GM18861 (cell line): ENCODE measurements around the gene EIF3C.
"Not testable (repeated sequence)": the region's sequence is repeated elsewhere in the genome, so short reads cannot be mapped to it uniquely, and the experiment has no call there.

Experiments
- ATAC-seq: cut with Tn5 transposase; IDR thresholded peaks from one replicate; pipeline ENCODE4 v1.9.1; 2021; ENCODE audit not compliant: unreplicated experiment

The EIF3C gene, protein sequence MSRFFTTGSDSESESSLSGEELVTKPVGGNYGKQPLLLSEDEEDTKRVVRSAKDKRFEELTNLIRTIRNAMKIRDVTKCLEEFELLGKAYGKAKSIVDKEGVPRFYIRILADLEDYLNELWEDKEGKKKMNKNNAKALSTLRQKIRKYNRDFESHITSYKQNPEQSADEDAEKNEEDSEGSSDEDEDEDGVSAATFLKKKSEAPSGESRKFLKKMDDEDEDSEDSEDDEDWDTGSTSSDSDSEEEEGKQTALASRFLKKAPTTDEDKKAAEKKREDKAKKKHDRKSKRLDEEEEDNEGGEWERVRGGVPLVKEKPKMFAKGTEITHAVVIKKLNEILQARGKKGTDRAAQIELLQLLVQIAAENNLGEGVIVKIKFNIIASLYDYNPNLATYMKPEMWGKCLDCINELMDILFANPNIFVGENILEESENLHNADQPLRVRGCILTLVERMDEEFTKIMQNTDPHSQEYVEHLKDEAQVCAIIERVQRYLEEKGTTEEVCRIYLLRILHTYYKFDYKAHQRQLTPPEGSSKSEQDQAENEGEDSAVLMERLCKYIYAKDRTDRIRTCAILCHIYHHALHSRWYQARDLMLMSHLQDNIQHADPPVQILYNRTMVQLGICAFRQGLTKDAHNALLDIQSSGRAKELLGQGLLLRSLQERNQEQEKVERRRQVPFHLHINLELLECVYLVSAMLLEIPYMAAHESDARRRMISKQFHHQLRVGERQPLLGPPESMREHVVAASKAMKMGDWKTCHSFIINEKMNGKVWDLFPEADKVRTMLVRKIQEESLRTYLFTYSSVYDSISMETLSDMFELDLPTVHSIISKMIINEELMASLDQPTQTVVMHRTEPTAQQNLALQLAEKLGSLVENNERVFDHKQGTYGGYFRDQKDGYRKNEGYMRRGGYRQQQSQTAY

DNA sequence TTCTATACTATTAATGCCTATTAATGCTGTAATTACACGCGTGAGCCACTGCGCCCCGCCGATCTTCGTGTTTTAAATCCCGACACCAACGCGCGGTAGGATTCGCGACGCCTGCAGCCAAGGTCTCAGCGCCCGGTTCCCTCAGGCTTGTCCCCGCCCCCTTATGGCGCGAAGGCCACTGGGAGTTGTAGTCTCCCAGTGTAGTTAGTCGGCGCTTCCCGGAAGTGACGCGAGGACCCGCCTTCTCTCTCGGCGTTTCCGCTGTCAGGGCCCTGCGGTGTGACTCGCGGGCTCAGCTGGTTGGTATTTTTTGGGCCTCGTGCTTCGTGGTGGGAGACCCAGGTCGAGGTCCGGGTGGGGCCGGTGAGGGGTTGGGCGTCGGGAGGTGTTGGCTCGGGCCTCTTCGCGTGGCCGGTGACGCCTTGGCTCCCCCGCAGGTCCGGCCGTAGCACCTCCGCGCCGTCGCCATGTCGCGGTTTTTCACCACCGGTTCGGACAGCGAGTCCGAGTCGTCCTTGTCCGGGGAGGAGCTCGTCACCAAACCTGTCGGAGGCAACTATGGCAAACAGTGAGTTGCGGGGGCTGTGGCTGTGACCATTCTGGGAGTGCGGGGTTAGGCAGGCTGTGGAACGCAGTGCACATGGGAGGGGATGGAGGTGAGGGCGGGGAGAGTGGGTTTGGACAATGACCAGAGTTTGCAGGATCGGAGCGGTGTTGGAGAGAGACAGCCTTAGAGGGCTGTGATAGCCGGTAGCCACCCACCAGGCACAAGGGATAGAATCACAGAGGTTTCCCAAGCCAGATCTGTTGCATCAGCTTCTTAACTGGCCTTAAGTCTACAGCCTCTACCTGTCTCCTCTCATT is at the start of gene EIF3C:
EIF3C (plus strand) TSS at position 245 of the 864 bp plus-strand sequence; CDS start at position 468, 223 bp downstream.
- peak; percentile 94 for ATAC-seq

DNA sequence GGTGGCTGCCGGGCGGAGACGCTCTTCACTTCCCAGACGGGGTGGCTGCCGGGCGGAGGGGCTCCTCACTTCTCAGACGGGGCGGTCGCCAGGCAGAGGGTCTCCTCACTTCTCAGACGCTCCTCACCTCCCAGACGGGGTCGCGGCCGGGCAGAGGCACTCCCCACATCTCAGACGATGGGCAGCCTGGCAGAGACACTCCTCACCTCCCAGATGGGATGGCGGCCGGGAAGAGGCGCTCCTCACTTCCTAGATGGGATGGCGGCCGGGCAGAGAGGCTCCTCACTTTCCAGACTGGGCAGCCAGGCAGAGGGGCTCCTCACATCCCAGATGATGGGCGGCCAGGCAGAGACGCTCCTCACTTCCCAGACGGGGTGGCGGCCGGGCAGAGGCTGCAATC is 45.0 kb upstream of the EIF3C start:
- ATAC-seq, result not testable (repeated sequence)

DNA sequence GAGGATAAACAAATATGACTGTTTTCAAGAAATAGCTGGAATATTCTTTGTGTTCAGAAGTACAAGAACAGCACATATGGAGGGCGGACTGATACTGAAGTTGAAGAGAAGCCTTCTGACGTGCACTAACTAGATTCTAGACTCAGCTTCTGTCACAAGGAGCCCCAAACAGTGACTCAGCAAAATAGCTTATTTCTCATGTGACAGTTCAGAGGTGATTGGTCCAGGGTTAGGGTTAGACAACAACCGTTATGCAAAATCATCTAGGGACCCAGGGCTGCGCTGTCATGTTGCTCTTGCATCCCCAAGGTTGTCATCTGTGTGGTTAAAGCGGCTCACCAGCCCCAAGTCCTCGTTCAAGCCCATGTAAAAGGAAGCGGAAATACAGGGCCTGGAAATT is 43.8 kb upstream of the EIF3C start:
- ATAC-seq, result not testable (repeated sequence)

DNA sequence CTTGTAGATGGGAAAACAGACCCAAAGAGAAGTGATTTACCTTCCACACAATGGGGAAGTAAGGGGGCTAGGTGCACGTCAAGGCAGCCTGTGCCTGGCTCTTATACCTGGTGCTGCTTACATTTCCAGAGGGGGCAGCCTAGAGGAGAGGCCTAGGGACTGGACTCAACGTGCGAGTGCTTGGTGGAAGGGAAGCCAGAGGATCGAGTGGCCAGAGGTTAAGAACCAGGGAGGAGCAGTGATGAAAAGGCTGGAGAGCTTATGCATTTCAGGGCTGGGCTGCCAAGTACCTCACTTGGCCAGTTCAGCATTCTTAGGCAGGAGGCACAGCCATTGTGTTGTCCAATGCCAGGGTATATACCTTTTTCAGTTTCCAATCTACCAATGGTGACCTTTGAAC is 43.1 kb upstream of the EIF3C start:
- ATAC-seq, result not testable (repeated sequence)

DNA sequence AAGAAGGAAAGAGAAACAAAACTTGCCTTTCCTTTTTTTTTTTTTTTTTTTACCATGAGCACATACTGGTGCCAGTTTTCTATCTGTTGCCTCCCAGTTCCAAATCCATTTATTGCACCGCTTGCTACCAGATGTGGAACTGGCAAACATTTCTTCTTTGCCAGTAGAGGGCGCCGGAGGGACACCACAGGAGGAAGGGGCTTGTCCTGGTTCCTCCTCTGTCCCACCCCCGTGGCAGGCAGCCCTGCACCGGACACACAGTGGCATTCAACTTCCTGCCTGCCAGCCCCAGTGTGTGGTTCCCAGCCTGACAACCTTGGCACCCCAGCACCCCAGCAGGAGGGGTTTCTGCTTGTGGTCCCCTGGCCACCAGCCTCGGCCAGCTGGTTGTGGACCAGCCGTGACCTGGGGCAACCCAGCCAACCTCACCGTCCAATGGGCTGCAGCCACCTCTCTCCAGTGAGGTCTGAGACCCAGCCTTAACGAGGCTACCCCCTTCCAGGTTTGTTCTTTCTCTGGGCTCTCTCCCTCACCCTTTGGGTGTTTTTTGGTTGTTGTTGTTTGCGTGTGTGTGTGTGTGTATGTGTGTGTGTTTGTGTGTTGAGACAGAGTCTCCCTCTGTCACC is 22.8 kb upstream of the EIF3C start:
- ATAC-seq, result not testable (repeated sequence)

DNA sequence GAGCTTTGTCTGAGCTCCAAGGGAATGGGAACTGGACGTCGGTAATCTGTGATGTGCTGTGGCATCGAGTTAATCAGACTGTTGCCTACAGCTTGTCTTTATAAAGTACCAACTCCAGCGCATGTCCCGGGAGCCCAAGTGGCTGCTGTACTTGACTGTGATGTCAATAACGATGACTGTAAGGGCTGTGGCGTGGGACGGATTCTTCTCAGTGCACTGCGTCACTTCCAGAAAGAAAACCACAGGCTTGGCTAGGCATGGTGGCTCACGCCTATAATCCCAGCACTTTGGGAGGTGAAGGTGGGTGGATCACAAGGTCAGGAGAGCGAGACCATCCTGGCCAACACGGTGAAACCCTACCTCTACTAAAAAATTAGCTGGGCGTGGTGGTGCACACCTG is 21.8 kb upstream of the EIF3C start:
- ATAC-seq, result not testable (repeated sequence)

DNA sequence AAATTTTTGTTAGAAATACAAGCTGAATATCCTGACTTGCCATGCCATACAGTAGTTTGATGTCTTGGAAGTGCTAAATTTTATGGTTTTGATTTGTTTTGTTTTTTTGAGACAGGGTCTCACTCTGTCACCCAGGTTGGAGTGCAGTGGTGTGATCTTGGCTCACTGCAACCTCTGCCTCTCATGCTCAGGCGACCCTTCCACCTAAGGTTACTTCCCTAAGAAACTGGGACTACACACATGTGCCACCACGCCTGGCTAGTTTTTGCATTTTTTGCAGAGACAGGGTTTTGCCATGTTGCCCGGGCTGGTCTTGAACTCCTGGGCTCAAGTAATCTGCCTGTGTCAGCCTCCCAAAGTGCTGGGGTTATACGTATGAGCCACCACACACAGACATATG is 19.5 kb upstream of the EIF3C start:
- not testable (repeated sequence) for ATAC-seq

DNA sequence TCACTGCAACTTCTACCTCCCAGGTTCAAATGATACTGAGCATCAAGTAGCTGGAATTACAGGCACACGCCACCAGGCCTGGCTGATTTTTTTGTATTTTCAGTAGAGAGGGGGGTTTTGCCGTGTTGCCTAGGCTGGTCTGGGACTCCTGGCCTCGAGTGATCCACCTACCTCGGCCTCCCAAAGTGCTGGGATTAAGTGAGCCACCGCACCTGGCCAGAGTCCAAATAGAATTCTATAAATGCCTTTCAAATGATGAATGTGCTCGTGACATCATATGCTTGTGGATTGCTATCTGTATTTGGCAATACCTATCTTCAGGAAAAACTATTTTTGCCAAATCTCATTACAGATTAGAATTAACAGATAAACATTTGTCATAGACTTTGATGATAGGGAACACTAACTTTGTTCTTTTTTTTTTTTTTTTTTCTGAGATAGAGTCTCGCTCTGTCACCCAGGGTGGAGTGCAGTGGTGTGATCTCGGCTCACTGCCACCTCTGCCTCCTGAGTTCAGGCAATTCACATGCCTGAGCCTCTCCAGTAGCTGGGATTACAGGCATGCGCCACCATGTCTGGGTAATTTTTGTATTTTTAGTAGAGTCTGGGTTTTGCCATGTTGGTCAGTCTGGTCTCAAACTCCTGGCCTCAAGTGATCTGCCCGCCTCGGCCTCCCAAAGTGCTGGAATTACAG is 17.9 kb upstream of the EIF3C start:
- not testable (repeated sequence) for ATAC-seq

DNA sequence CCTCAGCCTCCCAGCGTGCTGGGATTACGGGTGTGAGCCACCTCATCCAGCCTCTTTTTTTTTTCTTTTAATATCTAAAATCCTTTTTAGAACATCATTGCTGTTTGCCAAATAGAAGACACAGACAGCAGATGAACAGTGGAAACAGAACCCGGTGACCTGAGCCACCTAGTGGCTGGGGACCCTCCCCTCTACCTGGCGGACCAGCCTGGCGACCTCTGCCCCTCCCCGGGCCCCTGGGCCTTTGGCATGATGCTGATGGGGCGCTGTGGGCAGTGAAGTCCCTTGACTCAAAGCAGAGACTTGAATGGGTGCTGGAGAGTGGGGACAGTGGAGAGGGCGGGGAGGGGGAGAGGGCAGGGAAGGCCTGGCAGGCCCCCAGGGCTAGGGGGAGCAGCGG is 11.5 kb upstream of the EIF3C start:
- not testable (repeated sequence) for ATAC-seq

DNA sequence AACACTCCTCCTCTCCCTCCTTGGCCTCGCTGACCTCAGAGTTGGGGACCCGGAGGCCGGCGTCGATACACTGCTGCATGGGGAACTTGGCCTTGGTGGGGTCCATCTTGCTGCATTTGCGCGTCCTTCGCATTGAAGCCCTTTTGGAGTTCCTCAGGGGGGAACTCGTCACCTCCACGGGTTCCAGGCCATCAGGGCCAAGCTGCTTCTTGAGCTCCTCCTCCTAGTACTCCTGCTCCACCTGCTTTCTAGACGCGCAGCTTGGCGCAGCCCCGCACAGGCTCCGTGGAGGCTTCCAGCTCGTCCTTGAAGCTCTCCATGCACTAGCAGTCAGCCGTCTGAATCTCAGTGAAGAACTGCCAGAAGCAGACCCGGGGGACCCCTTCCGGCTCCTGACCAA is 10.9 kb upstream of the EIF3C start:
- not testable (repeated sequence) for ATAC-seq

DNA sequence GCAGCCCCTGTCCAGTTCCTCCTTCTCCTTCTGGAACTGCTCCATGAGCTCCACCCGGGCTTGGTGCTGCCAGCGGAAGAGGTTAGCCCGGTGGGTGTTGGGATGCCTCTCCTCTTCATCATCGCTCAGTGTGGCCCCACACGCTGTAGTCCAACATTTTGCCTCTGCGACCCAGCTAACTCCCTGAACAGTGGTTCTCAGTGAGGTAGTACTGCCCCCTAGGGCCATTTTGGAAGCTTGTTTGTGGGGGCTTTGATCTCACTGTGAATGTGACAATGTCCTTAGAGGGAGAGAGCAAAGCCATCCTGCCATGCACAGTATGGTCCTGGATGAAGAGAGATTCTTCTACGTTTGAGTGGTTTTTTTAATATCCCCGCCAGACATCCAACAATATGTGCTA is 9.9 kb upstream of the EIF3C start:
- ATAC-seq, result not testable (repeated sequence)

DNA sequence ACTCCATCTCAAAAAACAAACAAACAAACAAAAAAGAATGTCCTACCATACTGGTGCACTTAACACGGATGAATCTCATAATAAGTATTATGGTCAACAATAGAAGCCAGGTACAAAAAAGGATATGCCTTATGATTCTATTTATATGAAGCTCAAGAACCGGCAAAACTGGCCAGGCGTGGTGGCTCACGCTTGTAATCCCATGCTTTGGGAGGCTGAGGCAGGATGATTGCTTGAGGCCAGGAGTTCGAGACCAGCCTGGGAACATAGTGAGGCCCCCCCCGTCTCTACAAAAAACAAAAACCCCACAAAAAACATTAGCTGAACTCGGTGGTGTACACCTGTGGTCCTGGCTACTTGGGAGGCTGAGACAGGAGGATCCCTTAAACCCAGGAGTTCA is 7.0 kb upstream of the EIF3C start:
- not testable (repeated sequence) for ATAC-seq

DNA sequence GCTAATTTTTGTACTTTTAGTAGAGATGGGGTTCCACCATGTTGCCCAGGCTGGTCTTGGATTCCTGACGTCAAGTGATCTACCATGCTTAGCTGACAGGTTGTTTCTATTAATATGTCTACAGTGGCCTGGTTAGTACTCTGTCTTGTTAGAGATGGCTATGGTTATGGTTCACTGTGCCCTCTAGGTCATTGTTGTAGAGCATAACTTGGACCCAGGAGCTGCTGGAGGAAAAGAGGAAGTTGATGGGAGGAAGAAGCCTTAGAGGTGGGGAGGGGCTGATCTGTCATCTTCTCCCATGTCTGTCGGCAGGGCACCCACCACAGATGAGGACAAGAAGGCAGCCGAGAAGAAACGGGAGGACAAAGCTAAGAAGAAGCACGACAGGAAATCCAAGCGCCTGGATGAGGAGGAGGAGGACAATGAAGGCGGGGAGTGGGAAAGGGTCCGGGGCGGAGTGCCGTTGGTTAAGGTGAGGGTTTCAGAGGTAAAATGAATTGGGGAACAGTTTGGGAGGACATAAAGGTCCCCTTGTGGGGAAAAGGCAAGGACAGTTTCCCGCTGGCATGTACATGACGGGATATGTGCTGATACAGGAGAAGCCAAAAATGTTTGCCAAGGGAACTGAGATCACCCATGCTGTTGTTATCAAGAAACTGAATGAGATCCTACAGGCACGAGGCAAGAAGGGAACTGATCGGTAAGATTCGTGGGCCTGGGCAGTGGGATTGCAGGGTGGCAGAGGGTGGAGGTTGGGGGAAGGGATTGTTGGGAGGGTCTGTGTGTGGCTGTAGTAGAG is 11.8 kb downstream of the EIF3C start:
- not testable (repeated sequence) for ATAC-seq

DNA sequence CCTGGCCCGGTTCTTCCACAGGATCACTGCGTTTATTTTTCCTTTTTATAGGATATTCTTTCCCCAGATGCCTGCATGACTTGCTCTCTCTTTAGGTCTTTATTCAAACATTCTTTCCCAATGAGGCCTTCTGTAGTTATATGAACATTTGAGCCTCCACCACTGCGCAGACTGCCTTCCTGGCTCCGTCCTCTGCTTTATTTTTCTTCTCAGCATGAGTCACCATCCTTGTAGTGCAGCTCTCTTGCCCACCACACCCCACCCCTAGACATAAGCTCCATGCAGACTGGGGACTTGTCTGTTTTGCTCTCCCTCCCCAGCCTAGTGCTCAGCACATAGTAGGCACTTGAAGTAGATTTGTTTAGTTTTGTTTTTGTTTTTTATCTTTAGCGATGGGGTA is 20.0 kb downstream of the EIF3C start:
- not testable (repeated sequence) for ATAC-seq

DNA sequence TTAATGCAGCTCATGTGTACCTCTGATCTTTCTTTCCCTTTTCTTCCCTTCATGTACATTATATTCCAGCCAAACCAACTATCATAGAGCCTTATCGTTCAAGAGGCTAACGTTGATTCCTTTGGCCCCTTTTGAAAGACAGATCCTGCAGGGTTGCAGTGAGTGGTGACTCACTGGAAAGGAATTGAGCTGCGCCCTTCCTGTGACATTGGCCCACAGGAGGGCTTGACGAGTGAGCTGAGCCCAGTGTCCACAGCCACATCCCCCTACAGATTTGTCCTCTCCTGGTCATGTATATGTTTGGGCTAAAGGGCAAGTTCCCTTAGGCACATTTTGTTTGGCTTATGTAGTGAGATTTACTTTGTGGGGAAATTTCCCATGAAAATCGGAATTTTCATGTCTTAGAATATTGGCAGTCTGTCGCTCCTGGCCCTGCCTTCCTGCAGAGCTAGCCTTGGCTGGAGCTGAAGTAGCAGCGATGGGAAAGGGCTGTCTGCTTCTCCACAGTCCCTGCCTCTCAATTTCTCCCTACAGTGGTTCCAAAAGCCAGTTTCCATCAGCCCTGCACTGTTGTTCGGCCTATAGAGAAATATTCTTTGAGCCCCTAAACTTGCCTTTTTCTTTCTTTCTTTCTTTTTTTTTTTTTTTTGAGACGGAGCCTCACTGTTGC is 21.3 kb downstream of the EIF3C start:
- ATAC-seq, result not testable (repeated sequence)

DNA sequence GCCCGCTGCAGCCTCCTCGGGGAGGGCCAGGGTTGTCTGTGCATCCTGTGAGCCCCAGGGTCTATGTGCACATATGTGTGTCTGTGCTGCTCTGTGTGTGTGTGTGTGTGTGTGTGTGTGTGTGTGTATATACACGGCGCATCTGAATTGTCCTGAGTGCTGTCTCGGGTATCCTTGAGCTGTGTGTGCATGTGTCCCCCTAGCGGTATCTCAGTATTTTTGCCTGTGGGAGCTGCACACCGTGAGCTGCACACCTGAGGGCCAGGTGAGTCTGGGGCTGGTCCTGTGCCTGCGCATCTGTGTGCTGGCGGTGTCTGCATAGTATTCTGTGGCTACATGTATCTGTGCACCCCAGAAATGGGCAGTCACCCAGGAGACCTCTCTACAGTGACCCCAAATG is 28.5 kb downstream of the EIF3C start:
- ATAC-seq, result not testable (repeated sequence)

DNA sequence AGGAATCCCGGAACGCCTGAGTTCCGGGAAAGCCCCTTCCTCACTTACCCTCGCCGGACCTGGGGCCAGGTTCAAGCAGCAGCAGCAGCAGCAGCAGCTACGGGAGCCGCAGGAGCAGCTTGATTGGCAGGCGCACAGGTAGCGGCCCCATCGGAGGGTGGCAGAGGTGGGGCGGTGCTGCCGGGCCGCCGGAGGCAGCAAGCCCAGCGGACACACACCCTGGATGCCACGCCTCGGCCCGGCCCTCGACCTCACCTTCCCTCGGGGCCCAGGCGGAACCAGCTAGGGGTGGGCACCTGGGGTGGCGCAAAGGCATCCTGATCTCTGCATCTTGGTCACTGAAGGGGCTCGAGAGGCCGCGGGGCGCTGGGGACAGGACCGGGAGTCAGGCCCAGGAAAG is 29.4 kb downstream of the EIF3C start:
- ATAC-seq, result not testable (repeated sequence)

DNA sequence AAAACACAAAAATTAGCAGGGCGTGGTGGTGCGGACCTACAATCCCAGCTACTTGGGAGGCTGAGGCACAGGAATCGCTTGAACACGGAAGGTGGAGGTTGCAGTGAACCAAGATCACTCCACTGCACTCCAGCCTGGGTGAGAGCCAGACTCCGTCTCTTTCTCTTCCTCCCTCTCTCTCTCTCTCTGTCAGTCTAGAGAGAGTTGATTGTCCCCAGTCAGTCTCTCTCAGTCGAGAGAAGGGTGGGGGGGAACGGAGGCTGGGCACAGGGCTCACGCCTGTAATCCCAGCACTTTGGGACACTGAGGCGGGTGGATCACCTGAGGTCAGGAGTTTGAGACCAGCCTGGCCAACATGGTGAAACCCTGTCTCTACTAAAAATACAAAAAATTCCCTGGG is 30.0 kb downstream of the EIF3C start:
- ATAC-seq, result not testable (repeated sequence)
